Brain microvascular endothelial cell (primary cell): Measurements from ENCODE around the gene TRNAU1AP.
"Not testable (repeated sequence)": the region's sequence is repeated elsewhere in the genome, so short reads cannot be mapped to it uniquely, and the experiment has no call there.

Experiments used
- DNase-seq: peaks from one replicate; pipeline ENCODE4 v3.0.0-alpha.2; 2020
- H3K27ac ChIP-seq: fragments of 250-450 bp; sonication (Bioruptor Pico); 2 replicates; pipeline ENCODE4 v1.5.1; 2020; ENCODE audit warnings: mild to moderate bottlenecking, moderate library complexity
- H3K27me3 ChIP-seq: fragments of 250-450 bp; sonication (Bioruptor Pico); replicated peaks from 2 replicates; pipeline ENCODE4 v1.5.1; 2020; ENCODE audit warnings: mild to moderate bottlenecking
- H3K36me3 ChIP-seq: fragments of 250-450 bp; sonication (Bioruptor Pico); replicated peaks from 2 replicates; pipeline ENCODE4 v1.5.1; 2020; ENCODE audit warnings: mild to moderate bottlenecking
- H3K4me3 ChIP-seq: 2 replicates; pipeline ENCODE4 v1.5.1; 2011; ENCODE audit warnings: low read depth, mild to moderate bottlenecking, control low read depth, low read length, moderate library complexity
- in situ Hi-C: cut with HindIII; loops from 2 replicates; pipeline ENCODE4 v1.10.0; 2017; ENCODE audit warnings: low sequenced_read_pairs, low pct_ligation_motif_present
- TF ChIP-seq, protein P1 (sequence below): IDR thresholded peaks from 2 replicates; pipeline ENCODE4 v1.5.1; 2011; ENCODE audit warnings: low read depth, mild to moderate bottlenecking, moderate library complexity, low read length, control low read depth, inconsistent platforms; ENCODE audit errors: missing control alignments

TRNAU1AP gene

DNA sequence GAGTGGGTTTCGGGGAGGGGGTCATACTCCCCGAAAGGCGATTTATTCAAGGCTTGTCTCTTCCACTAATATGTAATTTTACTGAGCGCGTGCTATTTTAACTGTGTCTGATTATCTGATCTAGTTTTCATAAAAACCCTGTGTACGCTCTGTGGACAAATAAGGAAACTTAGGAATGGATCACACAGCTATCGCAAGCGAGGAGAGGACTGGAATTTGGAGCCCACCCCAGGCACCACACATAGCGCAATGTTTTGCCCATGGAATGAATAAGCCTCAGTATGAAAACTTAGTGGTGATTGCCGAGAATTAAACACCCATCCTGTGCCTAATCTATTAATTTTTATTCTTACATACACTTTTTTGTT lies 29.3 kb downstream of the TRNAU1AP start:
- Histone ChIP-seq H3K36me3 (peaks cover 38% of the 10 kb centered on the region), H3K27me3 (no peaks in the 10 kb centered on the region), H3K27ac (peak overlapping the region; percentile 68), H3K4me3 (peak overlapping the region; percentile 96)
- in situ Hi-C loops: no loop called here
- peak; percentile 18 for DNase-seq
- TF ChIP-seq, protein P1, sequence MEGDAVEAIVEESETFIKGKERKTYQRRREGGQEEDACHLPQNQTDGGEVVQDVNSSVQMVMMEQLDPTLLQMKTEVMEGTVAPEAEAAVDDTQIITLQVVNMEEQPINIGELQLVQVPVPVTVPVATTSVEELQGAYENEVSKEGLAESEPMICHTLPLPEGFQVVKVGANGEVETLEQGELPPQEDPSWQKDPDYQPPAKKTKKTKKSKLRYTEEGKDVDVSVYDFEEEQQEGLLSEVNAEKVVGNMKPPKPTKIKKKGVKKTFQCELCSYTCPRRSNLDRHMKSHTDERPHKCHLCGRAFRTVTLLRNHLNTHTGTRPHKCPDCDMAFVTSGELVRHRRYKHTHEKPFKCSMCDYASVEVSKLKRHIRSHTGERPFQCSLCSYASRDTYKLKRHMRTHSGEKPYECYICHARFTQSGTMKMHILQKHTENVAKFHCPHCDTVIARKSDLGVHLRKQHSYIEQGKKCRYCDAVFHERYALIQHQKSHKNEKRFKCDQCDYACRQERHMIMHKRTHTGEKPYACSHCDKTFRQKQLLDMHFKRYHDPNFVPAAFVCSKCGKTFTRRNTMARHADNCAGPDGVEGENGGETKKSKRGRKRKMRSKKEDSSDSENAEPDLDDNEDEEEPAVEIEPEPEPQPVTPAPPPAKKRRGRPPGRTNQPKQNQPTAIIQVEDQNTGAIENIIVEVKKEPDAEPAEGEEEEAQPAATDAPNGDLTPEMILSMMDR: no peak

DNA sequence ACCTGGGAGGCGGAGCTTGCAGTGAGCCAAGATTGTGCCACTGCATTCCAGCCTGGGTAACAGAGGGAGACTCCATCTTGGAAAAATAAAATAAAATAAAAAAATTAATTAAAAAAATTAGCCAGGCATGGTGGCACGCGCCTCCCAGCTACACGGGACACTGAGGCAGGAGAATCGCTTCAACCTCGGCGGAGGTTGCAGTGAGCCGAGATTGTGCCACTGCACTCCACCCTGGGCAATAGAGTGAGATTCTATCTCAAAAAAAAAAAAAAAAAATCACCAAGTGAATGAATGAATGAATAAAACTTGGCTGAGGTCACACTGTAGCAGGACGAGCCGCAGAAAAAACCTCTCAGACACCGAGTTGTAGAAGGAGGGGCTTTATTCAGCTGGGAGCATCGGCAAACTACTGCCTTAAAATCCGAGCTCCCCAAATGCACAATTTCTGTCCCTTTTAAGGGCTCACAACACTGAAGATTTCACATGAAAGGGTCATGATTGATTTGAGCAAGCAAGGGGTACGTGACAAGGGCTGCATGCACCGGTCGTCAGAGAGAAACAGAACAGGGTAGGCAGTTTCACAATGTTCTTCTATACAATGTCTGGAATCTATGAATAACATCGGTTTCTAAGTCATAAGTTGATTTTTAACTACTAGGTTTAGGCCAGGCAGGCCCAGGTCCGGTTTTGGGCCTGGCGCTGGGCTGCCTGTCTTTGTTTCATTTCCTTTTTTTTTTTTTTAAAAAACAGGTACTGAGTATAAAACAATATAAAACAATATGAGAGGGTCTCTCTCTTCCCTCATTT lies 33.9 kb downstream of the TRNAU1AP start:
- H3K36me3 ChIP-seq, H3K27me3 ChIP-seq, H3K4me3 ChIP-seq, in situ Hi-C loops, H3K27ac ChIP-seq, DNase-seq: not testable (repeated sequence)

DNA sequence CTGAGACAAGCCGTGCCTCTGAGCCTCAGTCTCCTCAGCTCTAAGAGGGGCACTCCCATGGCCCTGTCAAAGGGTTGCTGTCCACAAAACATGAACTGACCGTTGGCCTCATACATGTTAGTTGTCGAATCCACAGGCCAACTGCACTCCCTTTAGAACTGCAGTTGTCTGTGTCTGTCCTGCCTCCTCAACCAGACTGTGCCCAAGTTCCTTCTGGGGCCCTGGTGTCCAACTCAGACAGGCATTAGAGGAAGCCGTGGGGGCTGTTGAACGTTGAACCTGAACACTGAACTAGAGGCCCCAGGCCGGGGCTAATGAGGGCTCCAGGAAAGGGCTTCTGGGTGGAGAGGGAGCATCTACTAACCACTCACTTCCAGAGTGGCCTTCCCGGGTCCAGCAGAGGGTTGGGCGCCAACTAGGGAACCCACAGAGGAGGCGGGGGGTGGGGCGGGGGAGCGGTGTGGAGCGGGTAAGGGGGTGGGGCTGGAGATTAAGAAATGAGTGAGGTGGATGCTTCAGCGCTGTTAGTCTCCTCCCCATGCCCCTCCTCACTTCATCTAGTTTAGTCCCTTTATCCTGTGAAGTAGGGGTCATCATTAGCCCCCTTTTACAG lies 38.9 kb downstream of the TRNAU1AP start, which contains the start of gene RAB42:
Gene RAB42, plus strand, starts transcription at position 558 of the 613 bp plus-strand sequence. CDS start 247 bp downstream, outside the sequence.
- TF ChIP-seq, protein P1: no peak
- Histone ChIP-seq H3K27me3 (no peaks in the 10 kb centered on the region), H3K27ac (no peak within 1 kb of the TSS), H3K4me3 (peak within 1 kb of the TSS; percentile 56), H3K36me3 (no peaks in the 10 kb centered on the region)
- in situ Hi-C loops: no loop called here
- no peak for DNase-seq

DNA sequence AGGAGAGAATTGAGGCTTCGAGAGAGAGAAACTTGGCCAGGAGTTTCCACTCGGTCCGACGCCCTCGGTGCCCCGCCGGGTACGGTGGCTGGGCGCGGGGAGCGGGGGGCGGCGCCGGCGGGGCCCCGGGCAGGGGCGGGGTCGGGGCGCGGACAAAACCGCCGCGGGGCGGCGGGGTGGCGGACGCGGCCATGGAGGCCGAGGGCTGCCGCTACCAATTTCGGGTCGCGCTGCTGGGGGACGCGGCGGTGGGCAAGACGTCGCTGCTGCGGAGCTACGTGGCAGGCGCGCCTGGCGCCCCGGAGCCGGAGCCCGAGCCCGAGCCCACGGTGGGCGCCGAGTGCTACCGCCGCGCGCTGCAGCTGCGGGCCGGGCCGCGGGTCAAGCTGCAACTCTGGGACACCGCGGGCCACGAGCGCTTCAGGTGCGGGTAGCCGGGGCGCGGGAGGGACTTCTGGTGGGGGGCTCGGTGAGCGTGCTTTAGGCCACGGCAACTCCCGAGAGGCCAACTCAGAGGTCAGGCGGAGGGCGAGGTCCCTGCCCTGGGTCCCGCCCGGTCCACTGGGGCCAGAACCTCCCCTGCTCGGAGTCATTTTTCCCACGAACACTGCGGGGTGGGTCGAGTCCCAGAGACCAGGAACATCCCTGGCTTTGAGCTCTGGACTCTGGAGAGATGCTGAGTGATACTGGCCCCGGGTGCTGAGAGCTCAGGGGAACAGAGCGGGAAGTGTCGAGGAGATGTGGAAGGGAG lies 39.6 kb downstream of the TRNAU1AP start:
- H3K4me3 ChIP-seq: peak overlapping the region; percentile 56
- TF ChIP-seq, protein P1: no peak
- no peaks in the 10 kb centered on the region for H3K36me3 ChIP-seq
- no peaks in the 10 kb centered on the region for H3K27me3 ChIP-seq
- in situ Hi-C loops: no loop called here
- DNase-seq: no peak
- H3K27ac ChIP-seq: no peak overlapping the region

DNA sequence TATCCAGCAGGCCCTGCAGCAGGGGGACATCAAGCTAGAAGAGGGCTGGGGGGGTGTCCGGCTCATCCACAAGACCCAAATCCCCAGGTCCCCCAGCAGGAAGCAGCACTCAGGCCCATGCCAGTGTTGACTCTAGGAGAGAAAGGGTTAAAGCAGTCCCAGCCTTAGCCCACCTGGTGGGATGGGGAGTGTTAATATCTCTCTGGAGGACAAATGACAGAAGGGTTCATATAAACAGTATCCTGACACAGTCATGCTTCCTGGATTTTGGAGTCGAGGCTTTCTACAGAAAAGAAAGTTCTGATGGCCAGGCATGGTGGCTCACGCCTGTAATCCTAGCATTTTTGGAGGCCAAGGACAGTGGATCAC lies 41.1 kb downstream of the TRNAU1AP start:
- DNase-seq, H3K27me3 ChIP-seq, in situ Hi-C loops, H3K36me3 ChIP-seq, H3K27ac ChIP-seq, H3K4me3 ChIP-seq: not testable (repeated sequence)

DNA sequence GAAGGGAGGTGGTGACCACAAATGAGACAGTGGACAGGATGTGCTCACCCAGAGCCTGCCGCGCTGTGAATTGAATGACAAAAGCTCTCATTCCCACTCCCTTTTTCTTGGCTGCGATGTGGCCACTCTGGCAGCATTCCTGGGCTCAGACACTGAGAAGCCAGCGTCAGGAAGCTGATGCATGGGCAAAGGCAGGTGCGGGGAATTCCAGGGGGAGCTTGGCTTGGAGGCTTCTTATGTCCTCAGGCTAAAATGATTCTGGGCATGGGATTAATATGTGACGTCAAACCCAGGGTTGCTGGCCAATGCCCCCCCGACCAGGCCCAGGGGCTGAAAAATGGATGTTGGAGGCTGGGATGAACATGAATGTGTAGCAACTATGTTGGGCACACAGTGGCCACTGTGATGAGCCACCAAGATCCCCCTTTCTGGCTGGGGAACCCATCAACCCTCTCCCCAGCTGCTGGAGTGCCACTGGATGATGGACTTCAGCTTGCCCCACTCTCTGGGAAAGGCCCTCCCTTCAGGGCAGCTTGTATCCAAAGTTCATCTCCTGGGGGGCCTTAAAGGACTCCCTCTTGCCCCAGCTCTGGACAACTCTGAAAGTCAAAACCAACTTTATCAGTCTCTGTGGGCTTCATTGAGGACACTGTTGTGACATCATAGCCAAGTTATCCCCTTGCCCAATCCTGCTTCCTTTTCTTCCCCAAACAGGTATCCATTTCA lies 42.0 kb downstream of the TRNAU1AP start:
- H3K27me3 ChIP-seq, in situ Hi-C loops, DNase-seq, H3K27ac ChIP-seq, H3K36me3 ChIP-seq, H3K4me3 ChIP-seq: not testable (repeated sequence)
